NCI-H526 treated with DMSO at 0.1 percent for 48 hours (cell line): ENCODE results near the gene FAM241B.

ENCODE experiments used
- DNase-seq: peaks from one replicate; lab custom pipeline; 2025; lab: John Stamatoyannopoulos, UW

FAM241B gene

GRCh38 chr10:69629897-69630650 lies at the start of gene FAM241B:
FAM241B (plus strand) TSS chr10:69630247; CDS start chr10:69631744, 1,497 bp downstream.
- peak; percentile 14 for DNase-seq

DNA sequence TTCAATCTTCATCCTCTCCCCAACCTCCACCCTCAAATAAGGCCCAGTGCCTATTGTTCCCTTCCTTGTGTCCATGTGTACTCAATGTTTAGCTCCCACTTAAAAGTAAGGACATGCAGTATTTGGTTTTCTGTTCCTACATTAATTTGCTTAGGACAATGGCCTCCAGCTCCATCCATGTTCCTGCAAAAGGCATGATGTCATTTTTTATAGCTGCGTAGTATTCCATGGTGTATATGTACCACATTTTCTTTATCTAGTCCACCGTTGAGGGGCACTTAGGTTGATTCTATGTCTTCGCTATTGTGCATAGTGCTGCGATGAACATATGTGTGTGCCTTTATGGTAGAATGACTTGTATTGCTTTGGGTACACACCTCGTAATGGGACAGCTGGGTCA lies 49.6 kb upstream of the FAM241B start:
- no peak for DNase-seq

DNA sequence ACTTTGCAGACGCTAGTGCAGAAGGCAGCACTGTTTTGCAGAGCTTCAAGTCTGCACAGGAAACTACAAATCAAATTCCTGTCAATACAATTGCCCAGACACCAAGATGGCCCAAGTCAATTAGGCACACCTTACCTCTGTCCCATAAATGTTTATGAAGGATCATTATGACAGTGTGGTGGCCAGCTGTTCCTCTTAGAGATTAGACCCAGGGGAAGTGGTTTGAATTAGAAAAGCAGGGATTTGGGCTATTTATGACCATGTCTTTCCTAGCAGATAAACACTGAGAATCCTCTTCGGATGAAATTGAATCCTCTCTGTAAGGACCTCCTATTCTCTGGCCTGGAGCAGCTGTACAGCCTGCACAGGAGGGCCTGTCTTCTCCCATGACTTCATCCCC lies 46.9 kb upstream of the FAM241B start:
- DNase-seq = no peak

DNA sequence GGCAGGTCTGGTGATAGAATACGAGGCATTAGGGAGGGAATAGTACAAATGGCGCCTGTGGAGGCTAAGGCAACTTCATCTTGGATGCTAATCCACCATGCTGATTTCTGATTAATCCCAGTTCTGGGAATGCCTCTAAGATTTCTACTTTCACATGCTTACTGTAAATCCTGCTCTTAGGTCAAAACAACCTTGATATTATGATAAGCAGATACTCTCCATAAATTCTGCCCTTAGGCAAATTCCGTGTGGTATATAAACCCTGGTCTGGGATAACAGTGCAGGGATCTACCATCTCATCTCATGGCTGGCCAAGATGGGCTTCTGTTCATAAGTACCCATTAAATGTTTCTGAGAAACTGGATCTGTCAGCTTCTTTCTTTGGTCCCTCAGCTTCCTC lies 45.4 kb upstream of the FAM241B start:
- no peak for DNase-seq

DNA sequence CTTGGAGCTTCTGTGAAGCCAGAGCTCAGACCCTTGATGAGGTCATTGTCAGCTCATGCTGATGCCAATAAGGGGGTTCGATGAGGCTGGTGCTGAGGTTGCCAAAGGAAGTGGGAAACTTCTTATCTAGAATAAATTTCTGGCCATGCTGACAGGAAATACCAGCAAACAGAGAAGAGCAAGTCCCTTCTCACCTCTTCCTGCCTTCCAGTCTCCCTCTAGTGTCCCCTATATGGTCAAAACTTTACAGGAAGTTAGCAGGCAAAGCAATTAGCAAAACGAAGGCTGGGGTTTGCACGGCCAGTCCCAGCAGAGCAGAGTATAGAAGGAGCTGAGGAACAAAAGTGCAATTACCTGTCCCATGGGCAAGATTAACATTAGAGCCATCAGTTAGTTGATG lies 41.7 kb upstream of the FAM241B start:
- no peak for DNase-seq

DNA sequence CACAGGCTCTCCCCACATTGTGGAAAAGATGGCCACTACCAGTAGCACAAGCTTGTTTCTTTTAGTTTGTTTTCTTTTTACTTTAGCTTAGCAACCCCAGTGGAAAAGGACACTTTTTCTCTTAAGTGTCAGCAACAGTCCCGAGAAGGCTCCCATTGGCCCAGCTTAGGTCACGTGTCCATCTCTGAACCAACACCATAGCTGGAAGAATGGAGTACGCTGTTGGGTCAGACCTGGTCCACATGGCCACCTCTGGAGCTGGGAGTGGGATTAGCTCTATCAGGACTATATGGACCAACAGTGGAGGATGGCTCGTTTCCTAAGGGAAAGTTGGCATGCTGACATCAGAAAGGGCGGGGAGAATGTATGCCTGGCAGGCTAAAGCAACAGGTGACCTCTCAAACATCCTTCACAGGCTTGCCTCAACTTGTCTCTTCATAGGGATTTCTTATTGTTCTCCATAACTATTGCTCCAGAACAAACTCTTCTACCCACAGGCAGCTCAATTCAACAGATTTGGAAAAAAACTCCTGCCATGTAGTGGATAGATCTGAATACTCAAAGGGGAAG lies 29.2 kb upstream of the FAM241B start:
- no peak for DNase-seq

GRCh38 chr10:69609077-69609476 lies 21.0 kb upstream of the FAM241B start:
- DNase-seq = no peak

GRCh38 chr10:69612760-69613159 lies 17.3 kb upstream of the FAM241B start:
- no peak for DNase-seq

GRCh38 chr10:69614130-69614529 lies 15.9 kb upstream of the FAM241B start:
- no peak for DNase-seq

DNA sequence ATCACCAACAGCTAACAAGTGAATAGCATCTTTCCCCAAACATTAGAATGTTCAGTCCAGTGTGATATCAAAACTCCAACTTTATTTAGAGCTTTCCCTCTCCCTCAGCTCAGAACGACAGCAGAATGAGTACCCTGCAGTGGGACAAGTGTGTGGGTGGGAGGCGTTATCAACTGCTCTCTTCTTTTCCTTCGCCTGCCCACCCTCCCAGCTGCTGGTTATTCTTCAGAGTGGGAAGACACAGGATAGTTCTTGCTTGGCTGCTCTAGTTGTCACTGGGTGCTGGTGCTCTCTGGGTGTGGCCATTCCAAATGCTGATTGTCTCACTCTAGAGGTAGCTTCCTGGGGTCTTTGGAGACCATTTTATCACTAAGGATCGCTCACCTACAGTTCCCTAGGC lies 13.7 kb upstream of the FAM241B start:
- DNase-seq = no peak

GRCh38 chr10:69618746-69619145 lies 11.3 kb upstream of the FAM241B start:
- DNase-seq = no peak

- DNase-seq = no peak
Observed at GRCh38 chr10:69619626-69620025, 10.4 kb upstream of the FAM241B start.

DNA sequence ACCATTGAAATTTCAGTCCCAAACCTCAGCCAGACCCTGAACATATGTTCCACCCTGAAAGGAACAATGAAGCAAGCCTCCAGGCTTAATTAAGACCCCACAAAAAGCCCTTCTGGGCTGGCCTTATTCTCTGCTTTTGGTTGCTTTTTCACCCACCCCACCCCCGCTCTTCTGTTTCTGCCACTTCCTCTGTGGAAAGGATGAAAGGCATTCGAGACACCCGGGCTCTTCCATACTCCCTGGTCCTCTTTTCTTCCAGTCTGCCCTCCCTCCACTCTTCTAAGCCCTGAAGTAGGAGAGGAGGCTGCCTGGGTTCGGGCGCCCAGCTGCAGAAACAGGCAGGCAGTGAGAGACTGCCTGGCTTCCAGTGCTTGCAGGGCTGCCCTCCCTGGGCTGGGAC lies 9.4 kb upstream of the FAM241B start:
- DNase-seq = no peak

DNA sequence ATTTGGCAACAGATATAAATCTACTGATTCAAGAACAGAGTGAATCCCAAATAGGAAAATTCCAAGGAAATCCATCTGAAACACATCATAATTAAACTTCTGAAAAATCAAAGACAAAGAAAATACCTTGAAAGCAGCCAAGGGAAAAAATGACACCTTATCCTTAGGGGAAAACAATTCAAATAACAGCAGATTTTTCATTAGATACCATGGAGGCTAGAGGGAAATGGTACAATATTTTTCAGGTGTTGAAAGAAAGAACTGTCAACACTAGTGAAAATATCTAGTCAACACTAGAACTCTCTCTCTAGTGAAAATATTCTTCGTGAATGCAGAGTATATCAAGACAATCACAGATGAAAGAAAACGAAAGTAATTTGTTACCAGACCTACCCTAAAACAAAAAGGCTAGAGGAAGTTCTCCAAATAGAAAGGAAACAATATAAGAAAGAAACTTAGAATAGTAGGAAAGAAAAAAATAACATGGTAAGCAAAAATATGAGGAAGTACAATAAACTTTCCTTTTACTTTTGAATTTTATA lies 5.7 kb upstream of the FAM241B start:
- no peak for DNase-seq

DNA sequence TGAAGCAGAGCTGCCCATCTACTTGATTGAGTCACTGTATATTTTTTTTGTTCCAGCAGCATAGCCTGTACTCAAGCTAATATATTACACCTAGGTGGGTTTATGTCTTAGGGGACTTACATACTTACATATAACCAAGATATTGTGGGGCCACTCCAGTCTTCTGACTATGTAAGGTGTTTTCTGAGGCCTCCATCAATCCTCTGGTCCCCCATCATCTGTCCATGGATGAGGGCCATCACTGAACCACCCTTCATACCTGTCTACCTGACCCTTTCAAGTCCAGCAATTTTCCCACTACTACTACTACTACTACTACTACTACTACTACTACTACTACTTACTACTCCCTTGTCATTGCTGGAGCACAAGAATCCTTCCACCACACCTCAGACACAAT lies 3.2 kb upstream of the FAM241B start:
- no peak for DNase-seq

- no peak for DNase-seq
Observed at GRCh38 chr10:69628891-69629290, 1.2 kb upstream of the FAM241B start.

GRCh38 chr10:69629519-69629896 lies 539 bp upstream of the FAM241B start:
- DNase-seq = no peak

DNA sequence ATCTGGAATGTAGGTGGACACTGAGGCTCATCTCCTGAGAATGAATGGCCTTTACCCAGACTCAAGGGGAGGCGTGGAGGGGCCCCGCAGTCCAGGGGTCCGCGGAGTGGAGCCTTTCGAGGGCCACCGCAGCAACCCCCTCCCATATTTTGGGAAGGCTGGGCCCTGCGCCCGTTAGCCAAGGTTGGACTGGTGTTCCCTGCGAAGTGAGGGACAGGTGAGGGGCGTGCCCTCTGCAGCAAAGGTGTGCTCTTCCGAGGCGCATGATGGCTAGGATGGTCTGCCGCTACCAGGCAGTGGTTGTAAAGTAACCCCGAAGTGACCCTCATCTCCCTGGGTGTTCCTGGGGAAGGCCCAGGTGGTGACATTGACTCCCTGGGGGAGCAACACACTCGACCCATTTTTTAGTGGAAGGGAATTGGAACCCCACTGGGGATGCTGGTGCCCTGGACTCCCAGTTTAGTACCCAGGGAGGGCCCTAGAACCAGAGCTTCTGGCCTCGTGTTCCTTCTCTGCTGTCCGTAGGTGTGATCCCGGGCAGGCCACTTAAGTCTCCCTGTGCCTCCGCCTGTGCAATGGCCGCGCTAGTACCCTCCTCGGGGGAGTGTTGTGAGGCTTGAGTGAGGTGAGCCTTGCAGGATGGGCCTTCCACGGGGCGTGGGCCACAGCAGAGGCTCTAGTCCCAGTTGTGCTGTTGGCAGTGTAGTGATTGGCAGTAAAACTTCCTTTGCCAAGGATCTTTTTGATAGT lies 779 bp downstream of the FAM241B start:
- no peak for DNase-seq

GRCh38 chr10:69631566-69631965 lies 1.5 kb downstream of the FAM241B start:
- no peak for DNase-seq

DNA sequence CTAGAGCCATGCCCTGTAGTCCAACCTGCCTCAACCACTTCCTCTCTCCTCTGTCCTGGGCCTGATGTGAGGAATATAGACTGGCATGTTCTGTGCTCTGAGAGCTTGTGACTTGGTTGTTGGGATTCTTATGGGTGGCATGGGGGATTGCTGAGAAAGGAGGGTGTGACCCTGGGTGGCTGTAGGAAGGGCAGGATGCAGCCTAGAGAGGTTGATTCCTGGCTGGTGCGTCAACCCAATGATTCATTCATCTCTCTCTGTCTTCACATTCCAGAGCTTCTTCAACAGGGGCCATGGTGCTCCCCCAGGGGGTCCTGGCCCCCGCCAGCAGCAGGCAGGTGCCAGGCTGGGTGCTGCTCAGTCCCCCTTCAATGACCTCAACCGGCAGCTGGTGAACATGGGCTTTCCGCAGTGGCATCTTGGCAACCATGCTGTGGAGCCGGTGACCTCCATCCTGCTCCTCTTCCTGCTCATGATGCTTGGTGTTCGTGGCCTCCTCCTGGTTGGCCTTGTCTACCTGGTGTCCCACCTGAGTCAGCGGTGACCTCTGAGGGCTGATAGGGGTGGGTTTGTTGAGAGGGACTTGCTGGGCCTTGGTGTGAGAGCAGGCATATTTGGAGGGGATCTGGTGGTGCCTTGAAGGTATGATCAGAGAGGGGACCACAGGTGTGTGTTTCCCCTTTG lies 2.6 kb downstream of the FAM241B start:
- DNase-seq = no peak

GRCh38 chr10:69633673-69634635 lies 3.9 kb downstream of the FAM241B start:
- no peak for DNase-seq
